GM12873 (cell line): ENCODE results near the gene PLD6.

Source experiments
- TF ChIP-seq, protein P1 (sequence below): IDR thresholded peaks from 2 replicates; pipeline ENCODE4 v1.5.1; 2012; ENCODE audit warnings: low read depth, mild to moderate bottlenecking, moderate library complexity, low read length, control low read depth; ENCODE audit not compliant: insufficient read depth; ENCODE audit errors: missing control alignments

PLD6 gene

DNA sequence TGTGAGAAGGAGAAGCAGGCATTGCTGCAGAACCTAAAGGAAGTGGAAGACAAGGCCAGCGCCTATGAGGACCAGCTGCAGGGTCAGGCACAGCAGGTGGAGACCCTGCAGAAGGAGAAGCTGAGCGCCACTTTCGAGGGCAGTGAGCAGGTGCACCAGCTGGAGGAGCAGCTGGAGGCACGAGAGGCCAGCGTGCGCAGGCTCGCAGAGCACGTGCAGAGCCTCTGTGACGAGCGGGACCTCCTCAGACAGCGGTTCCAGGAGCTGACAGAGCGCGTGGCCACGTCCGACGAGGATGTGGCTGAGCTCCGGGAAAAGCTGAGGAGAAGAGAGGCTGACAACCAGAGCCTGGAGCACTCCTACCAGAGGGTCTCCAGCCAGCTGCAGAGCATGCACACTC is 41.5 kb downstream of the PLD6 start:
- TF ChIP-seq, protein P1, sequence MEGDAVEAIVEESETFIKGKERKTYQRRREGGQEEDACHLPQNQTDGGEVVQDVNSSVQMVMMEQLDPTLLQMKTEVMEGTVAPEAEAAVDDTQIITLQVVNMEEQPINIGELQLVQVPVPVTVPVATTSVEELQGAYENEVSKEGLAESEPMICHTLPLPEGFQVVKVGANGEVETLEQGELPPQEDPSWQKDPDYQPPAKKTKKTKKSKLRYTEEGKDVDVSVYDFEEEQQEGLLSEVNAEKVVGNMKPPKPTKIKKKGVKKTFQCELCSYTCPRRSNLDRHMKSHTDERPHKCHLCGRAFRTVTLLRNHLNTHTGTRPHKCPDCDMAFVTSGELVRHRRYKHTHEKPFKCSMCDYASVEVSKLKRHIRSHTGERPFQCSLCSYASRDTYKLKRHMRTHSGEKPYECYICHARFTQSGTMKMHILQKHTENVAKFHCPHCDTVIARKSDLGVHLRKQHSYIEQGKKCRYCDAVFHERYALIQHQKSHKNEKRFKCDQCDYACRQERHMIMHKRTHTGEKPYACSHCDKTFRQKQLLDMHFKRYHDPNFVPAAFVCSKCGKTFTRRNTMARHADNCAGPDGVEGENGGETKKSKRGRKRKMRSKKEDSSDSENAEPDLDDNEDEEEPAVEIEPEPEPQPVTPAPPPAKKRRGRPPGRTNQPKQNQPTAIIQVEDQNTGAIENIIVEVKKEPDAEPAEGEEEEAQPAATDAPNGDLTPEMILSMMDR = no peak

DNA sequence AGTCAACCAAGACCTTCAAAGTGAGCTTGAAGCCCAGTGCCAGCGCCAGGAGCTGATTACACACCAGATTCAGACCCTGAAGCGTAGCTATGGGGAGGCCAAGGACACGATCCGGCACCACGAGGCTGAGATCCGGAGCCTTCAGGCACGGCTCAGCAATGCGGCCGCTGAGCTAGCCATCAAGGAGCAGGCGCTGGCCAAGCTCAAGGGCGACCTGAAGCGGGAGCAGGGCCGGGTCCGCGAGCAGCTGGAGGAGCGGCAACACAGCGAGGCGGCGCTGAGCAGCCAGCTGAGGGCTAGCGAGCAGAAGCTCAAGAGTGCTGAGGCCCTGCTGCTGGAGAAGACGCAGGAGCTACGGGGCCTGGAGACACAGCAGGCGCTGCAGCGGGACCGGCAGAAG is 42.0 kb downstream of the PLD6 start:
- TF ChIP-seq, protein P1 = no peak

DNA sequence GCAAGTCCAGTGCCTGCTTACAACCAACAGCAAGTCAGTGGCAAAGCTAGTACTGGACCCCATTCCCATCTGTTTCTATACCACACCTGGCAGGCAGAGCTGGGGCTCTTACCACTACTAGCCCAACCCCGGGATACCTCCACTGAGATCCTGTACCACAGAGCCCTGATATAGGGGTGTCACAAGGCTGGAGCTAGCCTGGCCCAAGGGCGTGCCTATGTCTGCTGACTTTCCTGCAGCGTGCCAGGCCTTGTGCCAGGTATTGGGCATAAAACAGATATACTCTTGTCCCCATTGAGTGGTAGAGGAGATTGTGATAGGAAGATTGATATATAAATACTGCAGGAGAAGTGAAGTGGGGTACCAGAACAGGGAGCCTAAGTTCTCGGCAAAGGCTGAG is 44.4 kb downstream of the PLD6 start:
- TF ChIP-seq, protein P1 = no peak

DNA sequence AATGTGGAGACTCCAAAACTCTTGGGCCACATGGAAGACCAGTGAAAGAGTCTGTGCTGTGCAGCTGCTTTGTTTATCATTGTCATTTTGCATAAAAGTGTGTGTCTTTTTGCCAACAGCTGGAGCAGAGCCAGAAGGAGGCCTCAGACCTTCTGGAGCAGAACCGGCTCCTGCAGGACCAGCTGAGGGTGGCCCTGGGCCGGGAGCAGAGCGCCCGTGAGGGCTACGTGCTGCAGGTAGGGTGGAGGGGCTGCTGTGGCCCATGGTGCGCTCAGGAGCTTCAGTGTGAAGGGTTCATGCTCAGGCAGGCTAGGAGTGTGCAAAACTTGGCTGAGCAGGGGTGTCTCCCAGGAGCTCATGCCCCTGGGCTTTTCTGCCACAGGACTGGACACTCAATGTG is 45.0 kb downstream of the PLD6 start:
- TF ChIP-seq, protein P1 = no peak

DNA sequence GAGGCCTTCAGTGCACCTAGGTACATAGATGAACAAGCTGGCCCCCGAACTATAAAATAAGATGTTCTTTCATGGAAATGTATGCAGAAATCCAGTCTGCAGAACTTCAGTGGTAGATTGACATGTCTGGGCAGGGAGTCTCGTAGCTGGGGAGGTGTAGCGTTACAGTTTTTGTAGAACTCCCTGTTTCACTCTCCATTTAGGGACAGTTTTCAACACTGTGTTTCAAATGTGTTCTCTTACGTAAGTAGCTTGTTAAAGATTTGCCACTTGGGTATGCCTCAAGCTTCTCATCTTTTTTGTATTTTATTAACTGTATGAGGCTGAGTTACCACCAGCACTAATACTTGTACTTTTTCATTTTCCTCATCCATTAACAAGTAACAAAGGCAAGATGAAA is 46.6 kb downstream of the PLD6 start:
- TF ChIP-seq, protein P1 = no peak

DNA sequence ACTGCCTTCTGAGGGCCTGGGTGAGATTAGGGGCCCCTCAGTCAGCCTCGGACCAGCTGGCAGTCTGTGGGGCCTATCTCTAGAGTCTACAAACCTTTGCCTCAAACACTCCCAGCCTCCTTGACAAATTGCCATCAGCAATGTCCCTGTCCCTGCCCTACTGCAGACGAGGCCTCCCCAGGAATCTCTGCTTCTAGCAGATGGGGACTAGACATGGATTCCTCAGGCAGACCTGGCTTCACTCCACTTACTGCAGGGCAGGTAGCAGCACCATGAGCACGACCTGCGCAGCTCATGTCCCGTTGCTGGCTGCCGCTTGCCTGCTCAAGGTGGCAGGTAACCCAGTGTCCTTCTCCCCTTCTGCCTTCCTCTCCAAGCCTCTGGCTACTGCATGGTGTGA is 49.1 kb downstream of the PLD6 start:
- TF ChIP-seq, protein P1 = no peak

DNA sequence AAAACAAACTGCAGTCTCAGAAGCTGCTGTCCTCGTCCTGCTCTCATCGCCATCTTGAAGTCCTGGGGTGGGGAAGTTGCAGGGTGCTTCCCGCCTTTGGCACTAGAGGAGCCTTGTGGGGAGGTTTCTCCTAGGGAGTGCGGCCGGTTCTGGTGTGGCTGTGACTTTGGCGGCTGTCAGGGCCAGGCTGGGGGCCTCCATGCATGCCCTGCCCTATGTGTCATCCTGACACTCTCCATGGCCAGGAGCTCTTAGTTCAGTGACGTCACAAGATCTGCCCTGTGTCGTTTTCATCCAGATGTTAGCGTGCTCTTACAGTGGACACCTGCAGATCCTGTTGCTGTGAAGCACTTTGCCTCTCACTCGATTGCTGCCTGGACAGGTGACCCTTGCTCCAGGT is 49.6 kb downstream of the PLD6 start:
- TF ChIP-seq, protein P1 = no peak
